PC-9 (cell line): ENCODE results near the gene AMT. TPM values are rescaled to one million over a fixed set of nuclear protein-coding genes. Genes with fewer than 3 reads are reported as not detected.
A peak's percentile ranks its signal among the peaks of the same experiment; 100 is the strongest.

Source experiments
- BruUV-seq: library from RNA; stranded (reverse); fragments of 400-500 nt; replicated peaks from 2 replicates; lab custom pipeline; 2021; lab: Mats Ljungman, UMichigan
- CTCF ChIA-PET: fragments of 300-600 bp; sonication (Branson Sonifier 250); formaldehyde crosslinking; loops from one replicate; lab custom pipeline; 2022; ENCODE audit warnings: antibody characterized with exemption; lab: Charles Lee
- POLR2A ChIA-PET: fragments of 300-600 bp; sonication (Branson Sonifier 250); formaldehyde crosslinking; loops from one replicate; lab custom pipeline; 2022; ENCODE audit warnings: antibody characterized with exemption; ENCODE audit not compliant: unreplicated experiment; lab: Charles Lee
- DNase-seq, 2 experiments: peaks; one replicate each; pipeline versions ENCODE4 v3.0.0 to v3.0.0-alpha.2; 2015 to 2022; ENCODE audit warnings: mixed read lengths in 1 of 2
- H2AFZ ChIP-seq: fragments of 200-600 bp; sonication (generic); 2 replicates; pipeline ENCODE4 v1.8.1; 2017; ENCODE audit warnings: antibody characterized with exemption
- H3F3A ChIP-seq: fragments of 200-600 bp; sonication (generic); 2 replicates; pipeline ENCODE4 v1.8.1; 2017; ENCODE audit warnings: antibody characterized with exemption, mild to moderate bottlenecking, low read depth; ENCODE audit not compliant: insufficient read depth
- H3K27ac ChIP-seq: fragments of 200-600 bp; sonication (generic); 2 replicates; pipeline ENCODE4 v1.6.1; 2016; ENCODE audit warnings: mixed run types
- H3K27me3 ChIP-seq: fragments of 200-600 bp; sonication (generic); 2 replicates; pipeline ENCODE4 v1.6.1; 2016; ENCODE audit warnings: low read depth, mixed run types; ENCODE audit not compliant: insufficient read depth
- H3K36me3 ChIP-seq: fragments of 200-600 bp; sonication (generic); 2 replicates; pipeline ENCODE4 v1.6.1; 2016; ENCODE audit warnings: low read depth, mixed run types
- H3K4me1 ChIP-seq: fragments of 200-600 bp; sonication (generic); replicated peaks from 2 replicates; pipeline ENCODE4 v1.6.1; 2016; ENCODE audit warnings: mixed run types; ENCODE audit not compliant: insufficient read depth
- H3K4me2 ChIP-seq: fragments of 200-600 bp; sonication (generic); 2 replicates; pipeline ENCODE4 v1.6.1; 2017; ENCODE audit warnings: mixed run types
- H3K4me3 ChIP-seq: fragments of 200-600 bp; sonication (generic); 2 replicates; pipeline ENCODE4 v1.6.1; 2016; ENCODE audit warnings: mixed run types
- H3K79me2 ChIP-seq: fragments of 200-600 bp; sonication (generic); 2 replicates; pipeline ENCODE4 v1.6.1; 2017; ENCODE audit warnings: low read depth, mixed run types
- H3K9me2 ChIP-seq: fragments of 200-600 bp; sonication (generic); 2 replicates; pipeline ENCODE4 v1.8.1; 2017; ENCODE audit warnings: mild to moderate bottlenecking; ENCODE audit not compliant: insufficient read depth
- H3K9me3 ChIP-seq: fragments of 200-600 bp; sonication (generic); 2 replicates; pipeline ENCODE4 v1.8.1; 2016; ENCODE audit warnings: low read depth; ENCODE audit not compliant: insufficient read depth
- H4K20me1 ChIP-seq: fragments of 200-600 bp; sonication (generic); 2 replicates; pipeline ENCODE4 v1.8.1; 2017; ENCODE audit not compliant: insufficient read depth
- EZH2 ChIP-seq: fragments of 200-600 bp; sonication (generic); IDR thresholded peaks from 2 replicates; pipeline ENCODE4 v1.8.0; 2017; ENCODE audit warnings: antibody characterized with exemption, low read depth
- intact Hi-C: fragments of 100-400 bp; cut with micrococcal nuclease; formaldehyde crosslinking; loops from one replicate; pipeline ENCODE4 v1.10.0; 2022; ENCODE audit not compliant: unreplicated experiment
- total RNA-seq: library from RNA; stranded (reverse); gene quantifications from 2 replicates; pipeline ENCODE4 v1.2.3, GENCODE V29; 2021
- TF ChIP-seq, protein P1 (sequence below): fragments of 200-600 bp; sonication (generic); conservative IDR thresholded peaks from 2 replicates; pipeline ENCODE4 v1.6.1; 2017; ENCODE audit warnings: mixed run types, antibody characterized with exemption, mild to moderate bottlenecking, moderate library complexity

AMT gene
- total RNA-seq, 1 experiment from 2014 or later = 12.9 TPM

DNA sequence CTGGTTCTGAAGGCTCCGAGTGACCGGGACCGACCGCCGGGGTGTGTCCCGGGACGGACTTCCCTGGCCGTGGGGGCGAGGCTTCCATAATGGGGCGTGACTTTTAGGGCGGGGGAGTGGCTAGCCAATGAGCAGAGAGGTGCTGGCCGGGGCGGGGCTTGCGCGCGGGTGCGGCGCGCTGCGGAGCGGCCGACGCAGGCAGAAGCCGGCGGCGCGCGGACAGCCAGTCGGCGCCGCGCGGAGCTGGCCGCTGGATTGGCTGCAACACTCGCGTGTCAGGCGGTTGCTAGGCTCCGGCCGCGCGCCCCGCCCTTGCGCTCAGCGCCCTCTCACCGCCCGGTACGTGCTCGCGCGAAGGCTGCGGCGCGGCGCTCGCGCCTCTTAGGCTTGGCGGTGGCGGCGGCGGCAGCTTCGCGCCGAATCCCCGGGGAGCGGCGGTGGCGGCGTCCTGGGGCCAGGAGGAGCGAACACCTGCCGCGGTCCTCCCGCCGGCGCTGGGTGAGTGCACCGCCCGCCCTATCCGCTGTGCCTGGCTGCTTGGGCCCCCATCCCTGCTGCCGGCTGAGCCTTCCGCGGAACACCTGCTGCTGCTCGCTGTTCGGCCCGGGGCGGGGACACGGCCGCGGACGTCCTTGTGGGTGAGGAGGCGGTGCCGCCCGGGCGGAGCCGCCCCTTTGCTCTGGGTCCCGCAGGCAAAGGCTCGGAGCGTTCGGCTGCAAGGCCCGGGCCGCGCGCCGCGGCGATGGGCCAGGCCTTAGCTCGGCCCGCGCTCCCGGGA is 47.9 kb upstream of the AMT start, which contains the start of gene DAG1:
TSS of gene DAG1 (plus strand) at position 332 of the 778 bp plus-strand sequence. CDS start 40,268 bp downstream, outside the sequence.
- BruUV-seq = no TSS peak
- peak within 1 kb of the TSS; percentile 99 for H3K4me2 ChIP-seq
- H3K4me1 ChIP-seq = peaks cover 45% of the 10 kb centered on the region
- no peaks in the 10 kb centered on the region for H3K27me3 ChIP-seq
- H3K27ac ChIP-seq = peak within 1 kb of the TSS; percentile 76
- intact Hi-C loops = no loop called here
- peaks cover 35% of the 10 kb centered on the region for H3F3A ChIP-seq
- no peaks in the 10 kb centered on the region for H4K20me1 ChIP-seq
- H2AFZ ChIP-seq = peak within 1 kb of the TSS; percentile 85
- ChIA-PET POLR2A (interaction anchor here (0.5 to 1.2 kb wide), 16 partner anchors 14 to 694 kb away, joined by 3 to 25 read pairs (median 8); partner anchors contain the start of gene BSN), CTCF (interaction anchor here (0.6 to 1.4 kb wide), 6 partner anchors 13 to 1195 kb away, joined by 3 to 13 read pairs (median 6); partner anchors contain the start of gene RBM6)
- no peaks in the 10 kb centered on the region for H3K9me3 ChIP-seq
- H3K36me3 ChIP-seq = no peaks in the 10 kb centered on the region
- H3K4me3 ChIP-seq = peak within 1 kb of the TSS; percentile 98
- peaks cover 42% of the 10 kb centered on the region for H3K79me2 ChIP-seq
- TF ChIP-seq, protein P1, sequence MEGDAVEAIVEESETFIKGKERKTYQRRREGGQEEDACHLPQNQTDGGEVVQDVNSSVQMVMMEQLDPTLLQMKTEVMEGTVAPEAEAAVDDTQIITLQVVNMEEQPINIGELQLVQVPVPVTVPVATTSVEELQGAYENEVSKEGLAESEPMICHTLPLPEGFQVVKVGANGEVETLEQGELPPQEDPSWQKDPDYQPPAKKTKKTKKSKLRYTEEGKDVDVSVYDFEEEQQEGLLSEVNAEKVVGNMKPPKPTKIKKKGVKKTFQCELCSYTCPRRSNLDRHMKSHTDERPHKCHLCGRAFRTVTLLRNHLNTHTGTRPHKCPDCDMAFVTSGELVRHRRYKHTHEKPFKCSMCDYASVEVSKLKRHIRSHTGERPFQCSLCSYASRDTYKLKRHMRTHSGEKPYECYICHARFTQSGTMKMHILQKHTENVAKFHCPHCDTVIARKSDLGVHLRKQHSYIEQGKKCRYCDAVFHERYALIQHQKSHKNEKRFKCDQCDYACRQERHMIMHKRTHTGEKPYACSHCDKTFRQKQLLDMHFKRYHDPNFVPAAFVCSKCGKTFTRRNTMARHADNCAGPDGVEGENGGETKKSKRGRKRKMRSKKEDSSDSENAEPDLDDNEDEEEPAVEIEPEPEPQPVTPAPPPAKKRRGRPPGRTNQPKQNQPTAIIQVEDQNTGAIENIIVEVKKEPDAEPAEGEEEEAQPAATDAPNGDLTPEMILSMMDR = no peak
- TF ChIP-seq EZH2 = no peak
- DNase-seq = peak; percentile 83 to 98
- H3K9me2 ChIP-seq = no peaks in the 10 kb centered on the region

DNA sequence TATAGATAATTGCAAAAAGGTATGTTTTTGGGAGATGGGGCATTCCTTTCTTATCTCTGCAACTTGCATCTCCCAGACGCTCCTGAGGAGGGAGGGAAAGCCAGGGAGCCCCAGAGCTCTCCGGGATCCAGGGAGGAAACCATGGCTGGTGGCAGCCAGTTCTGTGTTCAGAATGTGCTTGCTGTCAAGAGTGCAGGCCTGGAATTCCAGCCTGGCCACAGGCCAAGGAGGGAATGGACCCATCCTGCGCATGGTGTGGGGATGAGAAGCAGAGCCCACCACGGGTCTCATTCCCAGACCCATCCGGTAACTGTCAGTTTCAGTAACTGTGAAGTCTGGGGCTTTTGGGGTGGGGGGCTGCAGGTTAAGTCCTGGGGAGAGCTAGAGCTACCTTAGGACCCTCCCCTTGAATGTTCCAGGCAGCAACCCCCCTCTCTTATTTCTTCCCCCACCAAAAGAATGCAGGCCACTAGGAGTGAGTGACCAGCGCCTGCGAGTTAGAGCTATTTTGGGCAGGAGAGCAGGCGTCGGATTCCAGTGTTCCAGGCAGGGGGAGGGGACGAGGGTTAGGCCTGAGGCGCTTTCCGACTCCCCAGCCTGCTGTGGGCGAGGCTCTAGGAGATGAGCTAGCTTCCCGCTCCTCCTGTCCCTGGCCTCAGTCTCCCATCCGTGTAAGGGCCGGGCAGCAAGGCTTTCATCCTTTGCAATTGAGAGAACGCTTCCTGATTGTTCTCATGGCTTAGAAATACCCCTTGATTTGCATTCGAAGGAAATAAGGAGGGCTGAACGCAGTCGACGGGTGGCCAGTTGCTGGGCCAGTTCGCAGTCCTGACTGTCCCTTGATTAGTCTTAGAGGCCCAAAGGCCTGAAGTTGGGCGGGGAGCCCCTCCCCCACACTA is 47.0 kb upstream of the AMT start:
- CTCF ChIA-PET = interaction anchor here (0.6 to 1.4 kb wide), 2 partner anchors 15 to 141 kb away, joined by 7 to 10 read pairs; no protein-coding TSS in a partner anchor
- no peaks in the 10 kb centered on the region for H3K27me3 ChIP-seq
- H3K27ac ChIP-seq = peak overlapping the region; percentile 76
- POLR2A ChIA-PET = interaction anchor here (0.6 to 0.9 kb wide), 9 partner anchors 17 to 1245 kb away, joined by 3 to 10 read pairs (median 3); partner anchors contain the start of gene BSN
- H3K4me1 ChIP-seq = peaks cover 48% of the 10 kb centered on the region
- DNase-seq = peak; percentile 70 to 83
- H3K9me2 ChIP-seq = no peaks in the 10 kb centered on the region
- H3K79me2 ChIP-seq = peaks cover 36% of the 10 kb centered on the region
- H3K9me3 ChIP-seq = no peaks in the 10 kb centered on the region
- H3F3A ChIP-seq = peaks cover 36% of the 10 kb centered on the region
- intact Hi-C loops = no loop called here
- no peaks in the 10 kb centered on the region for H4K20me1 ChIP-seq
- no peaks in the 10 kb centered on the region for H3K36me3 ChIP-seq
- H3K4me2 ChIP-seq = peak overlapping the region; percentile 79
- peak overlapping the region; percentile 85 for H2AFZ ChIP-seq
- TSS peak; percentile 90 for BruUV-seq
- TF ChIP-seq, protein P1 = no peak
- TF ChIP-seq EZH2 = no peak
- H3K4me3 ChIP-seq = peak overlapping the region; percentile 53

GRCh38 chr3:49466085-49466484 is 43.8 kb upstream of the AMT start:
- TF ChIP-seq, protein P1 = no peak
- no peak for TF ChIP-seq EZH2
- Histone ChIP-seq H3K27me3 (no peaks in the 10 kb centered on the region), H3K79me2 (peaks cover 6% of the 10 kb centered on the region), H3K4me1 (peaks cover 65% of the 10 kb centered on the region), H3K9me2 (no peaks in the 10 kb centered on the region), H3K4me2 (peak overlapping the region; percentile 70), H3F3A (peaks cover 51% of the 10 kb centered on the region), H3K4me3 (no peak overlapping the region), H3K27ac (peak overlapping the region; percentile 98), H3K9me3 (no peaks in the 10 kb centered on the region), H4K20me1 (no peaks in the 10 kb centered on the region), H3K36me3 (no peaks in the 10 kb centered on the region), H2AFZ (peak overlapping the region; percentile 71; the same call in 1 of the 2 replicates)
- ChIA-PET CTCF (interaction anchor here (0.6 kb wide), 1 partner anchor 74 kb away, joined by 3 read pairs; no protein-coding TSS in a partner anchor), POLR2A (no interaction called here)
- no TSS peak for BruUV-seq
- intact Hi-C loops = no loop called here
- no peak for DNase-seq
